Measurements from ENCODE around the gene LDLRAD1. TPM values are rescaled to one million over a fixed set of nuclear protein-coding genes. Genes with fewer than 3 reads are reported as not detected.
A peak's percentile ranks its signal among the peaks of the same experiment; 100 is the strongest.

The LDLRAD1 gene
- total and polyA plus RNA-seq, 2 of the 13 experiments (the other 11 are each of a cell fraction or from before 2014, with no cell fraction given), result 2.5 to 14.0 TPM

GRCh38 chr1:53982034-53982762 is 35.8 kb downstream of the LDLRAD1 start (continued):
- TF ChIP-seq THAP9 (CRISPR knock-in tag; IDR thresholded peaks at IDR 0.05; ENCODE audit: borderline replicate concordance) (peak; percentile 11; the same call in 1 of the 2 replicates), MED1 (CRISPR knock-in tag; IDR thresholded peaks at IDR 0.05) (peak; percentile 35), ZEB1 (IDR thresholded peaks at IDR 0.05; ENCODE audit: insufficient replicate concordance, low read depth) (no peak), HNF1B (CRISPR knock-in tag; IDR thresholded peaks at IDR 0.05) (peak; percentile 66; the same call in 1 of the 2 replicates), HOXA3 (CRISPR knock-in tag; IDR thresholded peaks at IDR 0.05) (0 out of 2 replicates have a peak, but pooled peaks have one; percentile 23), SNAPC2 (CRISPR knock-in tag; IDR thresholded peaks at IDR 0.05) (peak; percentile 62; the same call in 1 of the 2 replicates), ZFX (CRISPR knock-in tag; IDR thresholded peaks at IDR 0.05; ENCODE audit: low read depth) (peak; percentile 36; the same call in 1 of the 2 replicates), SALL2 (CRISPR knock-in tag; IDR thresholded peaks at IDR 0.05) (no peak), ZNF136 (CRISPR knock-in tag; IDR thresholded peaks at IDR 0.05; ENCODE audit: low read depth) (no peak), TARDBP (CRISPR knock-in tag; IDR thresholded peaks at IDR 0.05) (peak; percentile 72), PHF8 (CRISPR knock-in tag; IDR thresholded peaks at IDR 0.05) (peak; percentile 29; the same call in 1 of the 2 replicates), TEAD3 (CRISPR knock-in tag; optimal IDR thresholded peaks at IDR 0.05; ENCODE audit: borderline replicate concordance) (peak; percentile 61), BORCS8-MEF2B (CRISPR knock-in tag; IDR thresholded peaks at IDR 0.05) (0 out of 2 replicates have a peak, but pooled peaks have one; percentile 44), ELF3 (CRISPR knock-in tag; IDR thresholded peaks at IDR 0.05) (peak; percentile 90), POLR2G (IDR thresholded peaks at IDR 0.05; ENCODE audit: low read depth, low read length) (peak; percentile 79), ZNF687 (CRISPR knock-in tag; IDR thresholded peaks at IDR 0.05) (peak; percentile 94), ZNF44 (CRISPR knock-in tag; IDR thresholded peaks at IDR 0.05) (no peak), ZNF460 (CRISPR knock-in tag; IDR thresholded peaks at IDR 0.05; ENCODE audit: borderline replicate concordance) (no peak), ZNF484 (CRISPR knock-in tag; IDR thresholded peaks at IDR 0.05; ENCODE audit: borderline replicate concordance, low read depth) (no peak), GABPB1 (CRISPR knock-in tag; IDR thresholded peaks at IDR 0.05) (peak; percentile 61), BCL6 (CRISPR knock-in tag; IDR thresholded peaks at IDR 0.05) (peak; percentile 49; the same call in 1 of the 2 replicates)

Data from HepG2 (cell line).